KG1 (cell line): ENCODE results near the gene ZBTB46.

ENCODE experiments used
- DNase-seq: peaks from one replicate; lab custom pipeline; 2025; lab: John Stamatoyannopoulos, UW

Gene ZBTB46

GRCh38 chr20:63766695-63767426 is 64.2 kb downstream of the ZBTB46 start:
- DNase-seq = no peak

DNA sequence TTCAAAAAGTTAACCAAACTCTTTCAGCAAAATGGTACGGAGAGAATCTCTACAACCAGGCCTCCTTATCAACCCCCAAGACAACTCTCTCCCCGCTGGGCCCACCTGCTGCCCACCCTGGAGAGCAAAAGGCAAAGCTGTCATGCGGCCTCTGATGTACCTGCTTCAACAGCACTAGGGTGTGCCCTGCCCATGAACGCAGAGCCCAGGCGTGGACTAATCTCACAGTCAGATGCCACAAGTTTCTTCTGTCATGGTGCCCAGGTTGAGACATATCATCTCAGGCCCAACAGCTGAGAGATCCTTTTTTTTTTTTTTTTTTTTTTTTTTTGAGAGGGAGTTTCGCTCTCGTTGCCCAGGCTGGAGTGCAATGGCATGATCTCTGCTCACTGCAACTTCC is 65.2 kb downstream of the ZBTB46 start:
- no peak for DNase-seq

GRCh38 chr20:63765082-63765873 is 65.8 kb downstream of the ZBTB46 start:
- no peak for DNase-seq

GRCh38 chr20:63759377-63759901 is 71.6 kb downstream of the ZBTB46 start:
- no peak for DNase-seq

GRCh38 chr20:63758152-63758551 is 72.9 kb downstream of the ZBTB46 start:
- DNase-seq = no peak

- no peak for DNase-seq
Observed at GRCh38 chr20:63756648-63756991, 74.4 kb downstream of the ZBTB46 start.

- no peak for DNase-seq
Observed at GRCh38 chr20:63755933-63756647, 75.0 kb downstream of the ZBTB46 start.

- no peak for DNase-seq
Observed at GRCh38 chr20:63754008-63754407, 77.1 kb downstream of the ZBTB46 start.

DNA sequence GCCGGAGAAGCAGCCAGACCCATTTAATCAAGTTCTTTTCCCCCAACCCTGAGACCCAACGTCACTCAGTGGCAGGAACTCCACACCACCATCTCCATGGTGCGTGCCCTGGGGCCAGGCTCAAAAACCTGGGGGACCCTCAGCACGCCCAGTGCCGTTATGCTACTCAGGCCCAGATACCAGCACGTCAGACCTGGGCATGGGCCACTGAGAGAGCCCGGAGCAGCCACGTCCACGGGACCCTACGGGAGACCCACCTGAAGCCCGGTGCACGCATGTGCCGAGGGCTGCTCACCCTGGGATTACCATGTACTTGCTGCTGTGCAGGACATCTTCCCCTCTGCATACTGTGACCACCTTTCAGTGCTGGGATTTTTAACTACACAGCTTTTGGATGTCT is 77.7 kb downstream of the ZBTB46 start:
- no peak for DNase-seq

- DNase-seq = no peak
Observed at GRCh38 chr20:63752411-63753101, 78.5 kb downstream of the ZBTB46 start.

GRCh38 chr20:63751471-63752271 is 79.4 kb downstream of the ZBTB46 start:
- no peak for DNase-seq

DNA sequence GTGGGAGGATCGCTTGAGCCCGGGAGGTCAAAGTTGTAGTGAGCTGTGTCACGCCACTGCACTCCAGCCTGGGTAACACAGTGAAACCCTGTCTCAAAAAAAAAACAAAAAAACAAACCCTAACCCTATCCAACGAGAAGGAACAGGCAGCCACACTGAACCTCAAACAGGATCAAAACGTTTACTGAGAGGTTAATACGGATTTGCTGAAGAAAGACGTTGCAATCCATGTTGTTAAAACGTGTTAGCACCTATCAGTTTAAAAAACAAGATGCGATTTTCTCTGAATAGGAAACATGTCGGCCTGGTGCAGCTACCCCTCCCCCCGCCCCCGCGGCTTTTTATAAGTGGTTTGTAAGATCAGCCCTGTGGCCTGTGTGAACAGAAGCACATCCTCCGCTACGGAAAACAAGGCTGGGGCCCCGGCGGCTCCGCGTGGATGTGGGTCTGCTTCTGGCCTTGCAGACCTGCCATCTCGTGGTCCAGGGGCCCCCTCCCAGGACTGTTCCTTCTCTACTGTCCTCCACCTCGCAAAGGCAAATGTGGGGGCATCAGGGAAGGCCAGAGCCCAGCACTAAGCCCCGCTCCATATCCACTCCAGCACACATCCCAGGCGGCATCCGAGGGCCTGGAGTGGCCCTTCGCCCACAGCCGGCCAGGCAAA is 80.1 kb downstream of the ZBTB46 start:
- no peak for DNase-seq

- DNase-seq = no peak
Observed at GRCh38 chr20:63749597-63750508, 81.2 kb downstream of the ZBTB46 start.

GRCh38 chr20:63748934-63749270 is 82.2 kb downstream of the ZBTB46 start:
- DNase-seq = no peak

DNA sequence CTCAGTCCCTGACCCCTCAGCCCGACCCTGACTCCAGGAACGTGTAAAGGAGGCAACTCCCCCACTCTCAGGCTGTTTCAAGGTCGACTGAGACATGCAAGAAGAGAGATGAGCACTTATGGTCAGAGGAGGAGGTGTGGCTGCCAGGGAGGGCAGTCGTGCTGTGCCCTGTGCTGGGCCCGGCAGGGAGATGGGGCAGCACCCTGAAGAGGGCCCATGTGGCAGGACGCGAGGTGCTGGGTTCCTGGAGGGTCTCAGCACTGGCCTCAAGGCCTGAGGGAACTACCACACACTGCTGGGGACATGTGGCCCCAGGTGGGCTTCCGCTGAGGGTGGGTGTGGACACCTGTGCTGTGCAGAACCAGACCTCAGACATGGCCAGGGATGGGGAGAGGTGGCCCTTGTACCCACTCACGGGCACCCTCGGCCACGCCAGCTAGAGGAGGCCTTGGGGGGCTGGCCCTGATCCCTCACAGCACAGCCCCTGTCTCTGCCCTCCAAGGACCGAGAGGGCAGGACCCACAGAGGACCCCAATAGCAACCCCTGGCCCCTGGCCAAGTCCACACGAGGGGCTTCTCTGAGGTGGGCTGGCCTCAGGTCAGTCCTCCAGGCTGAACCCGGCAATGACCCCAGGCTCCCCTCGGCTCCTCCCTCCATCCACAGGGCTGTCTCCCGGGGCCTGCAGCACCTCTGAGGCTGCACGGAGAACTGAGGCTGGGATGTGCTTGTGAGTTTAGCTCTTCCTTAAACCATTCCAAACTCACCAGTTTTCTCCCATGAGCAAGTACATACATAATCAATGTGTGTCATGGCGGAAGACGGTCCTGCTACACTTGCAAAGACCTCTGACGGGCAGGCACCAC is 82.8 kb downstream of the ZBTB46 start:
- DNase-seq = no peak

GRCh38 chr20:63747622-63748069 is 83.4 kb downstream of the ZBTB46 start:
- DNase-seq = no peak

- no peak for DNase-seq
Observed at GRCh38 chr20:63746751-63747315, 84.2 kb downstream of the ZBTB46 start.
